HG03378 (cell line): ENCODE data around the gene PDS5A.
"Not testable (repeated sequence)": the region's sequence is repeated elsewhere in the genome, so short reads cannot be mapped to it uniquely, and the experiment has no call there.

Source experiments
- ATAC-seq: cut with Tn5 transposase; IDR thresholded peaks from one replicate; pipeline ENCODE4 v1.9.1; 2021; ENCODE audit warnings: mild to moderate bottlenecking, moderate library complexity; ENCODE audit not compliant: unreplicated experiment

The PDS5A gene

GRCh38 chr4:39963656-39964055 lies 14.1 kb downstream of the PDS5A start:
- no peak for ATAC-seq

GRCh38 chr4:39961311-39961877 lies 16.3 kb downstream of the PDS5A start:
- no peak for ATAC-seq

GRCh38 chr4:39950861-39951481 lies 26.7 kb downstream of the PDS5A start:
- ATAC-seq, result no peak

GRCh38 chr4:39947963-39948362 lies 29.7 kb downstream of the PDS5A start:
- no peak for ATAC-seq

GRCh38 chr4:39947417-39947816 lies 30.3 kb downstream of the PDS5A start:
- ATAC-seq, result no peak

- not testable (repeated sequence) for ATAC-seq
Observed at GRCh38 chr4:39944245-39944644, 33.5 kb downstream of the PDS5A start.

GRCh38 chr4:39942507-39942906 lies 35.2 kb downstream of the PDS5A start:
- ATAC-seq, result no peak

- ATAC-seq, result no peak
Observed at GRCh38 chr4:39941682-39942217, 36.0 kb downstream of the PDS5A start.

- ATAC-seq, result peak; percentile 45
Observed at GRCh38 chr4:39937683-39938268, 39.9 kb downstream of the PDS5A start.

GRCh38 chr4:39936565-39937418 lies 40.9 kb downstream of the PDS5A start:
- ATAC-seq, result no peak

- no peak for ATAC-seq
Observed at GRCh38 chr4:39933671-39934590, 43.8 kb downstream of the PDS5A start.

- ATAC-seq, result no peak
Observed at GRCh38 chr4:39932776-39933402, 44.8 kb downstream of the PDS5A start.

GRCh38 chr4:39931441-39931901 lies 46.2 kb downstream of the PDS5A start:
- ATAC-seq, result no peak

GRCh38 chr4:39928538-39928937 lies 49.2 kb downstream of the PDS5A start:
- ATAC-seq, result no peak

GRCh38 chr4:39924014-39924413 lies 53.7 kb downstream of the PDS5A start:
- no peak for ATAC-seq

- no peak for ATAC-seq
Observed at GRCh38 chr4:39922399-39922798, 55.3 kb downstream of the PDS5A start.

GRCh38 chr4:39913471-39913870 lies 64.2 kb downstream of the PDS5A start:
- no peak for ATAC-seq

- ATAC-seq, result no peak
Observed at GRCh38 chr4:39910064-39910463, 67.6 kb downstream of the PDS5A start.

- no peak for ATAC-seq
Observed at GRCh38 chr4:39908284-39908683, 69.4 kb downstream of the PDS5A start.

GRCh38 chr4:39905656-39906055 lies 72.1 kb downstream of the PDS5A start:
- no peak for ATAC-seq
